Activated T-helper 2 cell treated with anti-CD3 and anti-CD28 coated beads, Interferon-gamma antibody, Interleukin-2, Interleukin-4, amounts not matched to agents 10 μg/mL and 5 μg/mL and 100 μg/mL, durations not matched to agents 14 hours and 24 hours and 36 hours (primary cell): ENCODE data around the gene LKAAEAR1. TPM values are rescaled to one million over a fixed set of nuclear protein-coding genes. Genes with fewer than 3 reads are reported as not detected.

Experiments
- DNase-seq: peaks from one replicate; pipeline ENCODE4 v3.0.0; 2021; ENCODE audit warnings: low spot score
- H3K27ac Mint-ChIP-seq: one replicate; pipeline ENCODE4 v1.8.0; 2021; ENCODE audit warnings: mixed read lengths
- H3K27me3 Mint-ChIP-seq: one replicate; pipeline ENCODE4 v1.8.0; 2021; ENCODE audit warnings: low read depth, mixed read lengths
- H3K36me3 Mint-ChIP-seq: one replicate; pipeline ENCODE4 v1.8.0; 2021; ENCODE audit warnings: low read depth, mixed read lengths
- H3K4me1 Mint-ChIP-seq: one replicate; pipeline ENCODE4 v1.8.0; 2021; ENCODE audit warnings: low read depth, mixed read lengths
- H3K4me3 Mint-ChIP-seq: one replicate; pipeline ENCODE4 v1.8.0; 2021; ENCODE audit warnings: low read depth, mild to moderate bottlenecking, moderate library complexity, mixed read lengths
- H3K9me3 Mint-ChIP-seq: one replicate; pipeline ENCODE4 v1.8.0; 2021; ENCODE audit warnings: mixed read lengths
- intact Hi-C: fragments of 100-400 bp; cut with micrococcal nuclease; formaldehyde crosslinking; loops from one replicate; pipeline ENCODE4 v1.15.1; 2023
- total RNA-seq: library from RNA; stranded (reverse); gene quantifications from 2 replicates; pipeline ENCODE4 v1.2.3, GENCODE V29; 2022

LKAAEAR1 gene
- total RNA-seq, 1 donor from 2014 or later, result 0.21 TPM

- peak; percentile 8 for DNase-seq
- Mint-ChIP-seq H3K27ac (no peak overlapping the region), H3K4me1 (peaks cover 9% of the 10 kb centered on the region), H3K27me3 (peaks cover 2% of the 10 kb centered on the region), H3K36me3 (no peaks in the 10 kb centered on the region), H3K4me3 (no peak overlapping the region), H3K9me3 (no peaks in the 10 kb centered on the region)
- intact Hi-C loops, result no loop called here
These were observed 31.8 kb upstream of the LKAAEAR1 start for GRCh38 chr20:64116016-64116415.

- Mint-ChIP-seq H3K27me3 (no peaks in the 10 kb centered on the region), H3K9me3 (no peaks in the 10 kb centered on the region), H3K4me1 (peaks cover 7% of the 10 kb centered on the region), H3K4me3 (no peak overlapping the region), H3K27ac (no peak overlapping the region), H3K36me3 (no peaks in the 10 kb centered on the region)
- DNase-seq, result peak; percentile 7
- intact Hi-C loops, result no loop called here
These were observed 31.1 kb upstream of the LKAAEAR1 start for GRCh38 chr20:64115171-64115911.

- Mint-ChIP-seq H3K36me3 (no peaks in the 10 kb centered on the region), H3K4me3 (no peak overlapping the region), H3K4me1 (no peaks in the 10 kb centered on the region), H3K27me3 (no peaks in the 10 kb centered on the region), H3K27ac (no peak overlapping the region), H3K9me3 (no peaks in the 10 kb centered on the region)
- peak; percentile 5 for DNase-seq
- intact Hi-C loops, result no loop called here
These were observed 30.3 kb upstream of the LKAAEAR1 start for GRCh38 chr20:64114356-64114971.

- Mint-ChIP-seq H3K4me1 (no peaks in the 10 kb centered on the region), H3K27ac (no peak overlapping the region)
These were observed 29.7 kb upstream of the LKAAEAR1 start for GRCh38 chr20:64113796-64114355.

GRCh38 chr20:64113444-64113775 is 29.2 kb upstream of the LKAAEAR1 start:
- Mint-ChIP-seq H3K9me3 (no peaks in the 10 kb centered on the region), H3K4me1 (no peaks in the 10 kb centered on the region), H3K36me3 (no peaks in the 10 kb centered on the region), H3K27ac (no peak overlapping the region), H3K27me3 (no peaks in the 10 kb centered on the region), H3K4me3 (no peak overlapping the region)
- intact Hi-C loops, result no loop called here
- no peak for DNase-seq

More at GRCh38 chr20:64113796-64114355, 29.7 kb upstream of the LKAAEAR1 start:
- Mint-ChIP-seq H3K9me3 (no peaks in the 10 kb centered on the region), H3K27me3 (no peaks in the 10 kb centered on the region), H3K4me3 (no peak overlapping the region), H3K36me3 (no peaks in the 10 kb centered on the region)
- intact Hi-C loops, result no loop called here
- peak; percentile 6 for DNase-seq

GRCh38 chr20:64112691-64113443 is 28.7 kb upstream of the LKAAEAR1 start:
- Mint-ChIP-seq H3K36me3 (no peaks in the 10 kb centered on the region), H3K27ac (no peak overlapping the region), H3K4me1 (no peaks in the 10 kb centered on the region), H3K4me3 (no peak overlapping the region), H3K27me3 (no peaks in the 10 kb centered on the region), H3K9me3 (no peaks in the 10 kb centered on the region)
- intact Hi-C loops, result no loop called here
- peak; percentile 7 for DNase-seq

GRCh38 chr20:64111841-64112641 is 27.8 kb upstream of the LKAAEAR1 start:
- Mint-ChIP-seq H3K4me3 (no peak overlapping the region), H3K36me3 (no peaks in the 10 kb centered on the region)
- peak; percentile 7 for DNase-seq

GRCh38 chr20:64110411-64111068 is 26.3 kb upstream of the LKAAEAR1 start:
- intact Hi-C loops, result no loop called here
- Mint-ChIP-seq H3K27me3 (no peaks in the 10 kb centered on the region), H3K36me3 (no peaks in the 10 kb centered on the region), H3K27ac (no peak overlapping the region), H3K4me1 (no peaks in the 10 kb centered on the region), H3K9me3 (no peaks in the 10 kb centered on the region), H3K4me3 (no peak overlapping the region)
- DNase-seq, result peak; percentile 7

More at GRCh38 chr20:64111841-64112641, 27.8 kb upstream of the LKAAEAR1 start:
- intact Hi-C loops, result no loop called here
- Mint-ChIP-seq H3K4me1 (no peaks in the 10 kb centered on the region), H3K9me3 (no peaks in the 10 kb centered on the region), H3K27me3 (no peaks in the 10 kb centered on the region), H3K27ac (no peak overlapping the region)

- intact Hi-C loops, result no loop called here
- Mint-ChIP-seq H3K9me3 (no peaks in the 10 kb centered on the region), H3K36me3 (no peaks in the 10 kb centered on the region), H3K4me3 (no peak overlapping the region), H3K27me3 (no peaks in the 10 kb centered on the region), H3K27ac (no peak overlapping the region), H3K4me1 (no peaks in the 10 kb centered on the region)
- DNase-seq, result no peak
These were observed 25.7 kb upstream of the LKAAEAR1 start for GRCh38 chr20:64109831-64110391.

- intact Hi-C loops, result no loop called here
- no peaks in the 10 kb centered on the region for H3K4me1 Mint-ChIP-seq
- peaks cover 3% of the 10 kb centered on the region for H3K27me3 Mint-ChIP-seq
- no peaks in the 10 kb centered on the region for H3K36me3 Mint-ChIP-seq
- H3K4me3 Mint-ChIP-seq, result no peak overlapping the region
- no peak overlapping the region for H3K27ac Mint-ChIP-seq
- peak; percentile 5 for DNase-seq
- no peaks in the 10 kb centered on the region for H3K9me3 Mint-ChIP-seq
These were observed 24.8 kb upstream of the LKAAEAR1 start for GRCh38 chr20:64108731-64109681.
